Osteocyte (in vitro differentiated cells): Measurements from ENCODE around the gene GSTP1. TPM values are rescaled to one million over a fixed set of nuclear protein-coding genes. Genes with fewer than 3 reads are reported as not detected.
"Not testable (repeated sequence)": the region's sequence is repeated elsewhere in the genome, so short reads cannot be mapped to it uniquely, and the experiment has no call there.

ENCODE experiments used
- DNase-seq: peaks from one replicate; pipeline ENCODE4 v3.0.0; 2021; ENCODE audit warnings: mixed read lengths; ENCODE audit not compliant: unreplicated experiment; ENCODE audit errors: extremely low spot score
- H3K27ac Mint-ChIP-seq: one replicate; pipeline ENCODE4 v1.8.0; 2021; ENCODE audit warnings: mild to moderate bottlenecking, mixed read lengths; ENCODE audit not compliant: unreplicated experiment
- H3K27me3 Mint-ChIP-seq: one replicate; pipeline ENCODE4 v1.8.0; 2021; ENCODE audit warnings: mixed read lengths; ENCODE audit not compliant: unreplicated experiment
- H3K36me3 Mint-ChIP-seq: one replicate; pipeline ENCODE4 v1.8.0; 2021; ENCODE audit warnings: mixed read lengths; ENCODE audit not compliant: unreplicated experiment
- H3K4me1 Mint-ChIP-seq: one replicate; pipeline ENCODE4 v1.8.0; 2021; ENCODE audit warnings: mixed read lengths; ENCODE audit not compliant: unreplicated experiment
- H3K4me3 Mint-ChIP-seq: one replicate; pipeline ENCODE4 v1.8.0; 2021; ENCODE audit warnings: mild to moderate bottlenecking, moderate library complexity, mixed read lengths; ENCODE audit not compliant: unreplicated experiment
- H3K9me3 Mint-ChIP-seq: one replicate; pipeline ENCODE4 v1.8.0; 2021; ENCODE audit warnings: mixed read lengths; ENCODE audit not compliant: unreplicated experiment
- CTCF ChIP-seq: fragments of 200-600 bp; sonication (generic); IDR thresholded peaks from 2 replicates; pipeline ENCODE4 v1.5.0; 2021; ENCODE audit warnings: antibody characterized with exemption, mild to moderate bottlenecking, moderate library complexity
- total RNA-seq: library from RNA; stranded (reverse); gene quantifications from 2 replicates; pipeline ENCODE4 v1.2.1, GENCODE V29; 2021

Gene GSTP1
- total RNA-seq, 1 donor from 2014 or later, result 544 TPM

GRCh38 chr11:67594480-67594879, 10.9 kb downstream of the GSTP1 start:
- Mint-ChIP-seq H3K27ac (no peak overlapping the region), H3K4me3 (no peak overlapping the region), H3K27me3 (peaks cover 29% of the 10 kb centered on the region), H3K4me1 (no peaks in the 10 kb centered on the region), H3K9me3 (no peaks in the 10 kb centered on the region), H3K36me3 (no peaks in the 10 kb centered on the region)
- no peak for TF ChIP-seq CTCF
- no peak for DNase-seq

GRCh38 chr11:67596753-67597300, 13.2 kb downstream of the GSTP1 start:
- Mint-ChIP-seq H3K36me3 (no peaks in the 10 kb centered on the region), H3K9me3 (no peaks in the 10 kb centered on the region), H3K27ac (no peak overlapping the region), H3K4me3 (no peak overlapping the region), H3K27me3 (peaks cover 48% of the 10 kb centered on the region), H3K4me1 (no peaks in the 10 kb centered on the region)
- no peak for DNase-seq
- no peak for TF ChIP-seq CTCF

GRCh38 chr11:67597458-67597857, 13.8 kb downstream of the GSTP1 start:
- H3K36me3 Mint-ChIP-seq, H3K4me1 Mint-ChIP-seq, H3K4me3 Mint-ChIP-seq, H3K27ac Mint-ChIP-seq, H3K9me3 Mint-ChIP-seq, DNase-seq: not testable (repeated sequence)
- peaks cover 49% of the 10 kb centered on the region for H3K27me3 Mint-ChIP-seq

- not testable (repeated sequence) for H3K4me1 Mint-ChIP-seq, H3K36me3 Mint-ChIP-seq, H3K9me3 Mint-ChIP-seq, DNase-seq, H3K27ac Mint-ChIP-seq, H3K4me3 Mint-ChIP-seq
- H3K27me3 Mint-ChIP-seq, result peaks cover 53% of the 10 kb centered on the region
Observed at GRCh38 chr11:67597963-67598362, 14.4 kb downstream of the GSTP1 start.

GRCh38 chr11:67599149-67599548, 15.5 kb downstream of the GSTP1 start:
- no peak for TF ChIP-seq CTCF
- H3K4me1 Mint-ChIP-seq, result no peaks in the 10 kb centered on the region
- H3K36me3 Mint-ChIP-seq, result no peaks in the 10 kb centered on the region
- no peak overlapping the region for H3K4me3 Mint-ChIP-seq
- H3K27me3 Mint-ChIP-seq, result peaks cover 48% of the 10 kb centered on the region
- no peak overlapping the region for H3K27ac Mint-ChIP-seq
- no peak for DNase-seq
- H3K9me3 Mint-ChIP-seq, result no peaks in the 10 kb centered on the region

GRCh38 chr11:67600324-67601029, 16.9 kb downstream of the GSTP1 start:
- Mint-ChIP-seq H3K36me3 (no peaks in the 10 kb centered on the region), H3K27ac (no peak overlapping the region)

More at GRCh38 chr11:67600324-67601029, 16.9 kb downstream of the GSTP1 start:
- H3K4me3 Mint-ChIP-seq, result no peak overlapping the region
- H3K27me3 Mint-ChIP-seq, result peaks cover 44% of the 10 kb centered on the region
- no peaks in the 10 kb centered on the region for H3K4me1 Mint-ChIP-seq
- TF ChIP-seq CTCF, result no peak
- H3K9me3 Mint-ChIP-seq, result no peaks in the 10 kb centered on the region
- no peak for DNase-seq
